ENCODE results near the gene MUC3A. TPM values are rescaled to one million over a fixed set of nuclear protein-coding genes. Genes with fewer than 3 reads are reported as not detected.
A peak's percentile ranks its signal among the peaks of the same experiment; 100 is the strongest.

MUC3A gene
- total and polyA plus RNA-seq, 2 of the 8 experiments (the other 6 are each of a cell fraction or from before 2014, with no cell fraction given): 15.4 to 43.9 TPM

DNA sequence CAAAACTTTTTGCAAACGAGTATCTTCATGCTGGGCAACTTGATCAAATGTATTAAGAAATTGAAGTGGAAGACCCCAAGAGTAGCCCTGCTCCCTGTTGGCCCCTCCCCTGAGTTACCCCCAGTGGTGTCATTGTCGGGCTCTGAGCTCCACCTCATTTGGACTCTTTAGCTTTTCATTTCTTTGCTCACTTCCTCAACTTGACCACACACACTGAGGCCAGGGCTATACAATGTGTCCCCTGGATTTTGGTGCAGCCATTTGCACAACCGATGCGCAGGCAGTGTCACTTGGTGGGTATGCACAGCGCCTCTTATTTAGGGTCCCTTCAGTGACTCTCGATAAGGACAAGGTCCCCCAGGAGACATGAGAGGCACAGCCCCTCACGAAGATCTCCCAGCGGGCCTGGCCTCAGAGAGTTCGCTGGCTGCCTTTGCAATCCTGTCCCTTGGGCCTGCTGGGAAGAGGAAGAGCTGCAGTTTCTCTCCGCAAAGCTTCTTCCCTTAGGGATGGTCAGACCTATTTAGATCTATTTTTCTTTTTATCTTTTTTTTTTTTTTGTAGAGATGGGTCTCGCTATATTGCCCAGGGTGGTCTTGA, 2.5 kb upstream of the MUC3A start:
- peaks cover 2 to 4% of the 10 kb centered on the region in 2 experiments; a peak in 2 of 4 replicates for H3K9me3 ChIP-seq (ENCODE audit: insufficient read depth in 2 of 2, low read depth in 1 of 2, low read length in 1 of 2)
- DNase-seq (ENCODE audit: low read depth in 1 of 2, low spot score in 2 of 2): no peak
- no peaks in the 10 kb centered on the region; the same call in 1 of the 2 replicates for H3K79me1 ChIP-seq (ENCODE audit: low read depth, low read length)
- H4K91ac ChIP-seq (replicated peaks; ENCODE audit: insufficient read length, low read length): no peak overlapping the region
- peak overlapping the region; percentile 94; the same call in 1 of the 2 replicates for H2BK12ac ChIP-seq (ENCODE audit: low read depth, low read length)
- no peak overlapping the region for H3K23ac ChIP-seq (ENCODE audit: insufficient read length)
- no peak overlapping the region for H2AK5ac ChIP-seq (ENCODE audit: low read depth, low read length)
- H4K20me1 ChIP-seq (replicated peaks in 1 of 2; ENCODE audit: control insufficient read depth in 1 of 2, insufficient read depth in 2 of 2, low read length in 2 of 2): no peaks in the 10 kb centered on the region
- H3K79me2 ChIP-seq (ENCODE audit: control insufficient read depth in 1 of 2, insufficient read depth in 2 of 2, low read length in 2 of 2): no peaks in the 10 kb centered on the region
- CTCF ChIA-PET (ENCODE audit: partially characterized antibody): interaction anchor here (0.6 to 1.2 kb wide), 3 partner anchors 12 to 316 kb away, joined by 3 to 4 read pairs (median 4); no protein-coding TSS in a partner anchor
- no peak overlapping the region for H3K9ac ChIP-seq (replicated peaks in 1 of 4; ENCODE audit: extremely low read depth in 1 of 4, low read depth in 3 of 4, low read length in 3 of 4)
- no peak overlapping the region for H3K14ac ChIP-seq (ENCODE audit: insufficient read length)
- H3K23me2 ChIP-seq (ENCODE audit: low read depth, low read length): peaks cover 2% of the 10 kb centered on the region; the same call in 1 of the 2 replicates
- peak overlapping the region; percentile 55 for H2BK20ac ChIP-seq (ENCODE audit: low read length)
- H3K27me3 ChIP-seq (replicated peaks in 1 of 4; ENCODE audit: control insufficient read depth in 3 of 4, extremely low read depth in 1 of 4, insufficient read depth in 3 of 4, low read length in 3 of 4): no peaks in the 10 kb centered on the region; a peak in 3 of 7 replicates
- no peak overlapping the region for H3K27ac ChIP-seq (ENCODE audit: low read depth, low read length)
- no peak for FAIRE-seq
- H3K4ac ChIP-seq (replicated peaks; ENCODE audit: insufficient read length, low read depth, low read length): no peak overlapping the region
- no peak overlapping the region for H4K5ac ChIP-seq (ENCODE audit: insufficient read length, low read depth, low read length)
- no peak overlapping the region for H3K56ac ChIP-seq (replicated peaks; ENCODE audit: insufficient read length, low read depth, low read length)
- peak overlapping the region; percentile 81; the same call in 1 of the 2 replicates for H3K18ac ChIP-seq (ENCODE audit: extremely low read depth, low read length)
- 77% methylated on average over 11 of the region's 11 CpGs; no CpG with 5 or more reads in 1 of the 2 experiments for WGBS, 2 experiments (ENCODE audit: extremely low coverage in 1 of 2, insufficient coverage in 1 of 2, insufficient read length in 1 of 2, insufficient replicate concordance in 2 of 2, low coverage in 1 of 2, low lambda C conversion rate in 2 of 2, missing lambda C conversion rate in 1 of 2)
- POLR2A ChIA-PET (ENCODE audit: partially characterized antibody): interaction anchor here (1.1 to 1.6 kb wide), 2 partner anchors 12 to 15 kb away, joined by 4 to 5 read pairs; no protein-coding TSS in a partner anchor
- H2BK15ac ChIP-seq (ENCODE audit: low read length): 0 out of 2 replicates have a peak overlapping the region, but pooled peaks have one; percentile 65
- H4K8ac ChIP-seq (ENCODE audit: extremely low read depth, insufficient read depth, low read length): no peak overlapping the region
- H3K4me1 ChIP-seq (replicated peaks in 1 of 4; ENCODE audit: control insufficient read depth in 3 of 4, insufficient read depth in 4 of 4, low read length in 3 of 4): peaks cover 12 to 32% (median 26%) of the 10 kb centered on the region in 4 experiments
- H3K36me3 ChIP-seq (ENCODE audit: control insufficient read depth in 2 of 4, insufficient read depth in 4 of 4, low read length in 3 of 4): no peaks in the 10 kb centered on the region
- no peak overlapping the region for H2BK120ac ChIP-seq (replicated peaks; ENCODE audit: low read depth, low read length)
- no peak overlapping the region for H3K4me2 ChIP-seq (ENCODE audit: insufficient read depth in 1 of 2, low read depth in 2 of 2, low read length in 2 of 2)
- no peak overlapping the region for H2AFZ ChIP-seq (ENCODE audit: low read length)
- H2BK5ac ChIP-seq (ENCODE audit: low read depth, low read length): peak overlapping the region; percentile 79; the same call in 1 of the 2 replicates
- H3K4me3 ChIP-seq (ENCODE audit: extremely low read depth in 1 of 4, insufficient read depth in 2 of 4, low read depth in 3 of 4, low read length in 4 of 4): no peak overlapping the region
- TF ChIP-seq TAF7 (optimal IDR thresholded peaks at IDR 0.05; ENCODE audit: borderline replicate concordance, low read depth, low read length) (no peak), ASH2L (IDR thresholded peaks at IDR 0.05; ENCODE audit: low read length) (no peak), RBBP5 (IDR thresholded peaks at IDR 0.05; ENCODE audit: borderline replicate concordance, low read depth, low read length) (no peak), TEAD4 (IDR thresholded peaks at IDR 0.05; ENCODE audit: low read depth, low read length) (no peak), BACH1 (IDR thresholded peaks at IDR 0.05; ENCODE audit: low read length) (no peak), BRCA1 (IDR thresholded peaks at IDR 0.05; ENCODE audit: low read depth, low read length) (no peak), SP1 (IDR thresholded peaks at IDR 0.05; ENCODE audit: low read depth, low read length) (no peak), JUN (IDR thresholded peaks at IDR 0.05; ENCODE audit: low read depth, low read length) (no peak), RNF2 (IDR thresholded peaks at IDR 0.05; ENCODE audit: borderline replicate concordance, low read depth, low read length, missing control alignments, poor library complexity, severe bottlenecking) (no peak), KDM4A (IDR thresholded peaks at IDR 0.05; ENCODE audit: low read depth, low read length, severe bottlenecking) (no peak), ZNF274 (IDR thresholded peaks at IDR 0.05; ENCODE audit: borderline replicate concordance, extremely low read depth, low read length) (no peak), CEBPB (IDR thresholded peaks at IDR 0.05; ENCODE audit: low read depth, low read length) (no peak), SRF (IDR thresholded peaks at IDR 0.05; ENCODE audit: low read depth, low read length) (no peak)

Measured in H1 (cell line).